ENCODE data around the gene APBB3. TPM values are rescaled to one million over a fixed set of nuclear protein-coding genes. Genes with fewer than 3 reads are reported as not detected.

The APBB3 gene
- total RNA-seq, 6 experiments from 2014 or later = 9.6 to 24.3 (median 14.3) TPM

- DNase-seq (peak in 2 of 3 donors; percentile 51 to 76), ATAC-seq (peak; percentile 10 to 47 (median 35))
- Histone ChIP-seq H3K27me3 (no peaks in the 10 kb centered on the region), H3K4me1 (peaks cover 0 to 33% (median 17%) of the 10 kb centered on the region in 4 donors), H3K4me3 (peak overlapping the region in 1 of 3 donors; percentile 60), H3K27ac (peak overlapping the region; percentile 91 to 99 (median 94)), H3K9me3 (no peaks in the 10 kb centered on the region), H3K36me3 (peaks cover 0 to 41% (median 13%) of the 10 kb centered on the region in 4 donors)
- intact Hi-C loops (cut with DNase I) = no loop called here
- TF ChIP-seq POLR2A (IDR thresholded peaks at IDR 0.05) = no peak
- TF ChIP-seq CTCF (IDR thresholded peaks at IDR 0.05) = no peak
- WGBS (ENCODE audit: insufficient coverage, low coverage, low lambda C conversion rate, missing lambda C conversion rate) = 23% methylated on average over 9 of the region's 13 CpGs
Measured at GRCh38 chr5:140546851-140547507, 17.4 kb downstream of the APBB3 start.

GRCh38 chr5:140545606-140546005, 18.8 kb downstream of the APBB3 start:
- no peak overlapping the region for H3K27ac ChIP-seq
- intact Hi-C loops (cut with DNase I) = no loop called here
- ATAC-seq = no peak

GRCh38 chr5:140544986-140545385, 19.4 kb downstream of the APBB3 start:
- DNase-seq (no peak), ATAC-seq (no peak)
- peaks cover 0 to 33% (median 17%) of the 10 kb centered on the region in 4 donors for H3K4me1 ChIP-seq
- no peaks in the 10 kb centered on the region for H3K27me3 ChIP-seq
- no peak for TF ChIP-seq POLR2A (IDR thresholded peaks at IDR 0.05)
- no peak for TF ChIP-seq CTCF (IDR thresholded peaks at IDR 0.05)
- intact Hi-C loops (cut with DNase I) = no loop called here
- 96% methylated on average over 6 of the region's 7 CpGs for WGBS (ENCODE audit: insufficient coverage, low coverage, low lambda C conversion rate, missing lambda C conversion rate)
- H3K9me3 ChIP-seq = no peaks in the 10 kb centered on the region
- H3K27ac ChIP-seq = no peak overlapping the region
- H3K4me3 ChIP-seq = no peak overlapping the region
- H3K36me3 ChIP-seq = peaks cover 0 to 42% (median 11%) of the 10 kb centered on the region in 4 donors

More at GRCh38 chr5:140545606-140546005, 18.8 kb downstream of the APBB3 start:
- DNase-seq = no peak
- 100% methylated on average over 1 of the region's 10 CpGs for WGBS (ENCODE audit: insufficient coverage, low coverage, low lambda C conversion rate, missing lambda C conversion rate)
- peaks cover 0 to 33% (median 17%) of the 10 kb centered on the region in 4 donors for H3K4me1 ChIP-seq
- H3K9me3 ChIP-seq = no peaks in the 10 kb centered on the region
- H3K36me3 ChIP-seq = peaks cover 0 to 42% (median 12%) of the 10 kb centered on the region in 4 donors
- H3K27me3 ChIP-seq = no peaks in the 10 kb centered on the region
- H3K4me3 ChIP-seq = no peak overlapping the region
- TF ChIP-seq POLR2A (IDR thresholded peaks at IDR 0.05) (no peak), CTCF (IDR thresholded peaks at IDR 0.05) (no peak)

GRCh38 chr5:140542972-140543371, 21.4 kb downstream of the APBB3 start:
- Histone ChIP-seq H3K9me3 (no peaks in the 10 kb centered on the region), H3K27me3 (no peaks in the 10 kb centered on the region), H3K27ac (no peak overlapping the region), H3K4me3 (no peak overlapping the region), H3K4me1 (peaks cover 0 to 18% (median 7%) of the 10 kb centered on the region in 4 donors), H3K36me3 (peaks cover 0 to 56% (median 17%) of the 10 kb centered on the region in 4 donors)
- ATAC-seq = no peak
- 91% methylated on average over 4 of the region's 5 CpGs for WGBS (ENCODE audit: insufficient coverage, low coverage, low lambda C conversion rate, missing lambda C conversion rate)
- DNase-seq = no peak
- TF ChIP-seq CTCF (IDR thresholded peaks at IDR 0.05) = no peak
- TF ChIP-seq POLR2A (IDR thresholded peaks at IDR 0.05) = no peak
- intact Hi-C loops (cut with DNase I) = no loop called here
